WI38 (cell line): Measurements from ENCODE around the gene GSG1.
"Not testable (repeated sequence)": the region's sequence is repeated elsewhere in the genome, so short reads cannot be mapped to it uniquely, and the experiment has no call there.

Experiments used
- H3K4me3 ChIP-seq: 2 replicates; pipeline ENCODE4 v1.5.1; 2011; ENCODE audit warnings: low read depth, mild to moderate bottlenecking, control low read depth, low read length
- CTCF ChIP-seq: IDR thresholded peaks from 2 replicates; pipeline ENCODE4 v1.5.1; 2012; ENCODE audit warnings: low read depth, mild to moderate bottlenecking, control low read depth, low read length

Gene GSG1

DNA sequence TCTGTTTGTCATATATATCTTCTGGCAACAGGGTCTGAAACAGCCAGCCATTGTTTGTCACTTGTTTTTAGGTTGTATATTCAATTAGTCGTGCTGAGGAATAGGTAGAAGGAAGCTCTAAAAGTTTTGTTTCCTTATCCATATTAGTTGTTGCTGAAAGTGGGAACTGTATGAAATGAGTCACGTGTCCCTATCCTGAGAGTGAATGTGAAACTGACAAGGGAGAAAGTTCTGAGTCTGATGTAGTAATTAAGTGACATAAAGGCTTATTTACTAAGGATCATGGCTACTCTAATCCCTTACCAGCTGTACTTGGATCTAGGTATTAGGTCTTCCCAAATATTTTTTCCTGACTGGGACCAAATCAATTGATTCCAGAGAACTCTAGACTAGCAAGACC lies 42.9 kb downstream of the GSG1 start:
- TF ChIP-seq CTCF, result no peak
- no peak overlapping the region for H3K4me3 ChIP-seq

GRCh38 chr12:13053617-13054016 lies 49.9 kb downstream of the GSG1 start:
- H3K4me3 ChIP-seq, result not testable (repeated sequence)

- H3K4me3 ChIP-seq, result no peak overlapping the region
- no peak for TF ChIP-seq CTCF
These were observed 51.0 kb downstream of the GSG1 start for GRCh38 chr12:13052421-13052820.

DNA sequence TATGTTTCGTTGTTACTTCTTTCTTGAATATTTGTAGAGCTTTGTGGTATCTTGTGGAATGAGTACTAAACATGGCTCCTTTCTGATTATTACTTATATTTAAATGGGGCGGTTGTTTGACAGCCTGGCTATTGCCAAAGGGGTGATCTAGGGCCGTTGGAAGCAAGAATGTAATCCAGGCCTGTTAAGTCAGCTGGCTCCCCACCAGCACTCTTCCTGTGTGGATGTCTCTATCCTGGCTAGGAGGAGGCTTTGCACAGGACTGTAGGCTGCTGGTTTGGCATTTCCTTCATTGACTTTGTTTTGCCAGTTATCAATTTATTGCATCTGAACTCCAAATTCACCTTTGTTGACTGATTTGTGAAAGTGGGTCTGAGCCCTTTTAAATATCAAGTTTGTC lies 53.7 kb downstream of the GSG1 start:
- H3K4me3 ChIP-seq, result no peak overlapping the region

DNA sequence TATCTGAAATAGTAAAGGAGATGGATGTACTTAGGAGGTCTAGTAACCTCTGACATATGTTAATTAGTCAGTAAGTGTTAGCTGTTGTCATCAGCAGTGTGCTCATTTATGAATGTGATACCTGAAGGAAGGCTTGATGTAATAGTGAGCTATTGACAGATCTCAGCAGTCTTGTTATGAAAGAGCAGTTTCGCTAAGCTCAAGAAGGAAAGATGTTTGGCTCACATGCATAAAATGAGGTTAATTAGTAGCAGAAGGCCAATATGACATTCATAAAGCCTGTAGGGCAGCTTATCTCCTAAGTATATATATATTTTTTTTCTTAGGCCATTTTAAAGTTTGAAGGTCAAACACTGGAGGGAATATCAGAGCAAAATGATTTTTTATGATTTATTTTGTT lies 56.5 kb downstream of the GSG1 start:
- TF ChIP-seq CTCF, result no peak
- H3K4me3 ChIP-seq, result no peak overlapping the region

More for the DNA sequence above, 53.7 kb downstream of the GSG1 start:
- no peak for TF ChIP-seq CTCF

- H3K4me3 ChIP-seq, result no peak overlapping the region
- TF ChIP-seq CTCF, result no peak
These were observed 57.7 kb downstream of the GSG1 start for GRCh38 chr12:13045816-13046215.

DNA sequence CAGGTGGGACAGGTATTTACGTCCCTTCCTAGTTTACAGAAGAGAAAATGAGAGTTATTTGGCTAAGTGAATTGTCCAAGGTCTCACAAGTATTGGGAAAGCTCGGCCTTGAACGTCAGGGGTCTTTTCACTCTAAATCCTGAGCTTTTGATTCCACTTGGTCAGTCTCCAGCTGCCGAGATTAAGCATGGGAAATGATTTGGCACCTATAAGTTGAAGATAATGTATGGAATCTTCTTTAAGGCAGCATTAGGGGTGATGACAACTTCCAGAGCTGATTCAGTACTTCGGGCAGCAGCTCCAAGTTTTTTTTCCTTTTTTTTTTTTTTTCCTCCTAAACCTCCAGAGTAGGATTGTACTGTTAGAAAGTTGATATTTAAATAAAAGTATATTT lies 58.6 kb downstream of the GSG1 start:
- peak overlapping the region; percentile 92 for H3K4me3 ChIP-seq
- TF ChIP-seq CTCF, result no peak
